GM12874 (cell line): Measurements from ENCODE around the gene CCNJL.

ENCODE experiments used
- CTCF ChIP-seq: IDR thresholded peaks from 2 replicates; pipeline ENCODE4 v1.5.1; 2011; ENCODE audit warnings: low read depth, mild to moderate bottlenecking, control low read depth, low read length, moderate library complexity; ENCODE audit not compliant: insufficient read depth

The CCNJL gene

GRCh38 chr5:160289356-160289651 lies 23.1 kb downstream of the CCNJL start:
- no peak for TF ChIP-seq CTCF

DNA sequence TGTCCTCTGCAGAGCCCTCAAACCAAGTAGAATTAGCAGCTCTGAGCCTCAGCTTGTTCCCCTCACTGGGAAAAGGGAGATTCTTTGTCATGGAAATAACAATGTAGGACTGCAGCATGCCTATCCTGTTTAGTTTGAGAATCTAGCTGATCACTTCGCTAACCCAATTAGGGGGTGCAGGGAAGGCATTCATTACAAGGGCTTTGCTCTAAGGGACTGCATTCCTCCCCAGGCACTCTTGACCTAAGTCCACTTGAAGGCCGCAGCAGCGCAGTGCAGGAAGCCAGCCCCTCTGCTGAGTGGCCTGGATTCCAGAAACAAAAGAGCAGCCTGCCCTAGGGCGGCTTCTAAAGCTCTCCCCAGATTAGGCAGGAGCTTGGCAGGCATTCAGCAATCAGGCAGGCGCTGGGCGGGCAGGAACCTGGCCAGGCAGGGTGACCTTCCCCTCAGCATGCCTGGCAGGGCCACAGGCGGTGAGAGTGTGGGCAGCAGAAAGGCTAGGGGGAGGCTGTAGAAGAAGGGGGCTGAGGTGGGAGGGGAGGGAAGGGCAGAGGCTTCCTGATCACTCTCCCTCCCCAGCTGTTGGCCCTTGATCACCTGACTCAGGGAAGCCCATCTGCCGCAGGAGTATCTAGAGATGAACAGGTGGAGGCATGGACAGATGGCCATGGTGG lies 24.8 kb downstream of the CCNJL start:
- TF ChIP-seq CTCF: no peak

GRCh38 chr5:160286947-160287346 lies 25.4 kb downstream of the CCNJL start:
- no peak for TF ChIP-seq CTCF

GRCh38 chr5:160285316-160285715 lies 27.0 kb downstream of the CCNJL start:
- no peak for TF ChIP-seq CTCF

GRCh38 chr5:160284291-160284873 lies 28.0 kb downstream of the CCNJL start:
- TF ChIP-seq CTCF: no peak

DNA sequence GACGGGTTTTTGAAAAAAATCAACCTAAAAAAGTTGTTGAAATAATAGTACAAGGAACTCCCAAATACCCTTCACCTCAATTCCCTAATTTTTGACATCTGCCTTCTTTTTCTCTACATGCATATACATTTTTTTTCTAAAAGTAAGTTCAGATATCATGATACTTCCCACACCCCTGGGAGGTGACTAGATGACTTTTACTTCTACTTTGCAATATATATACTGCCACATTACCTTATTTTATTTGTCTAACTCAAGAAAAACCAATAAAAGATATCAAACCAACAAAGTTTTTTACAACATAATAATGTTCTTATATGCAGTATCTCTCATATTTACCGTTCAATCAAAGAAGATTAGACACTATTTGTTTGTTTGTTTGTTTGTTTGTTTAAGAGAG lies 31.1 kb downstream of the CCNJL start:
- TF ChIP-seq CTCF: no peak

GRCh38 chr5:160280384-160281095 lies 31.8 kb downstream of the CCNJL start:
- no peak for TF ChIP-seq CTCF
